Activated T-cell treated with anti-CD3 and anti-CD28 coated beads for 24 hours (primary cell): ENCODE data around the gene NTN5.
"Not testable (repeated sequence)": the region's sequence is repeated elsewhere in the genome, so short reads cannot be mapped to it uniquely, and the experiment has no call there.

ENCODE experiments used
- DNase-seq: peaks from one replicate; pipeline ENCODE4 v3.0.0-alpha.2; 2020; ENCODE audit warnings: low read depth

The NTN5 gene

DNA sequence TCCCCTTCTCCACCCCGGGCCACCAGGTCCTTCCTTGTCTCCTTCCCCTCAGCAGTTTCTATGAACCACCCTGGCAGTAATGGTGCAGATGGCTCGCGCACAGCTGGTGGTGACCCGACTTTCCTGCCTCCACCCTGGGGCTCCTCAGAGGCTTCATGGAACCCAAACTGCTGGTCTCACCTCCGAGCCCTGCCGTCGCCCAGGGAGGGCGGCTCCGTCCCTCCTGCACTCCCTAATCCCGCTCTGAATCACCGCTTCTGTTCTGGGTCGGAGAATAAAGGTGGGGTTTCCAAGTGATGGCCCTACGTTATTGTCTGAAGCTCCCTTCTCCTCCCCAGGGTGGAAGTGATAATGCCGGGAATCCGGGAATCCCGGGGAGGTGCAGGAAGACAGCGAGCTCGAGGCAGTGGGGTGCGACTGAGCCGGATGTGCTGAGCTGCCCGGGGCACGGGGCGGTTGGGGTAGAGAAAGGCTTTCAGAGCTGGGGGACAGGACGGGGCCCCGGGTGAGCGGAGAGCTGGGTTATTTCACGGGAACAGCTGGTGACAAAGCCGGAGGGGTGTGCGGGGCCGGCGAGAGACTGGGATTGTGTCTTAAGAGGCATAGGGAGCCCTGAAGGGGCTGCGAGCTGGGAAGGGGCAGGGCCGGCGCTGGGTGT lies 23.7 kb upstream of the NTN5 start:
- no peak for DNase-seq

GRCh38 chr19:48695743-48696352 lies 23.0 kb upstream of the NTN5 start, which contains the start of gene FUT2:
FUT2 (plus strand) TSS chr19:48695971; CDS start chr19:48702957, 6,986 bp downstream.
- no peak for DNase-seq

- not testable (repeated sequence) for DNase-seq
These were observed 20.8 kb upstream of the NTN5 start for GRCh38 chr19:48693629-48694028.

DNA sequence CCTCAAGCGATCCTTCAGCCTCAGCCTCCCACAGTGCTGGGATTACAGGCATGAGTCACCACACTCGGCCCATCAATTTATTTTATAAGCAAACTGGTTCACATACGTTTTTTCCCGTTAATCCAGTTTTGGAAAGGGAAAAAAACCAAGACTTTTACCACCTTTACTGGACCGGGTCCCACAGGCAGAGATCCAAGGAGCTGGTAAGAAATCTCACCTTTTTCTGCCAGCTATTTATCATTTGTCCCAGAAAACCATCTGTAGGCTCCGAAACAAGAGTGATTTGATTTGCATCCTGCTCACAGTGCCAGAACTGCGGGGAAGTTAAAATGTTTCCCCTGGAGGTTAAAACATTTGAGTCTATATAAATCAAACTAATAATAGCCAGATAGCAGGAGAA lies 16.6 kb upstream of the NTN5 start:
- no peak for DNase-seq

- DNase-seq: no peak
These were observed 15.0 kb upstream of the NTN5 start for GRCh38 chr19:48687776-48688175.

DNA sequence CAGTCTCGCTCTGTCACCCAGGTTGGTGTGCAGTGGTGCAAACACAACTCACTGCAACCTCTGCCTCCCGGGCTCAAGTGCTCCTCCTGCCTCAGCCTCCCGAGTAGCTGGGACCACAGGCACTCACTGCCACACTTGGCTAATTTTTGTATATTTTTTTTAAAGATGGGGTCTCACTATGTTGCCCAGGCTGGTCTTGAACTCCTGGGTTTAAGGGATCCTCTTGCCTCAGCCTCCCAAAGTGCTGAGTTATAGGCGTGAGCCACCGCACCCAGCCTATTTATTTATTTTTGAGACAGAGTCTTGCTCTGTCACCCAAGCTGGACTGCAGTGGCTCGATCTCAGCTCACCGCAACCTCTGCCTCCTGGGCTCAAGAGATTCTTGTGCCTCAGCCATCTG lies 13.8 kb upstream of the NTN5 start:
- DNase-seq: not testable (repeated sequence)

DNA sequence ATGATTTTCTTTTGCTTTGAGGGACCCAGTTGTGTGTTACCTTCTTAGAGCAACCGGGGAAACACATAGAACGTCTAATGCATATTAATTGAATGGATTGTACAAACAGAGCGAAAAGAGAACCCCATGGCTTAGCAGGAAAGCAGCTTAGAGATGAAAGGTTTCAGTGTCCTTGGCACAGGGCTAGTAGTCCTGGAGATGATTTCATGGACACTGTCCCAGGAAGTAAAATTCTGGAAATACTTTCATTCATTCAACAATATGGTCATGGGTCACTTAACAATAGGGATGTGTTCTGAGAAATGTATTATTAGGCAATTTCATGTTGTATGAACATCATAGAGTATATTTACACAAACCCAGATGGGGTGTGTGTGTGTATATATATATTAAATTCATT lies 13.3 kb upstream of the NTN5 start:
- DNase-seq: no peak

- no peak for DNase-seq
These were observed 12.8 kb upstream of the NTN5 start for GRCh38 chr19:48685583-48685982.

GRCh38 chr19:48683349-48683748 lies 10.5 kb upstream of the NTN5 start:
- peak; percentile 16 for DNase-seq

- no peak for DNase-seq
These were observed 8.3 kb upstream of the NTN5 start for GRCh38 chr19:48681127-48681470.

DNA sequence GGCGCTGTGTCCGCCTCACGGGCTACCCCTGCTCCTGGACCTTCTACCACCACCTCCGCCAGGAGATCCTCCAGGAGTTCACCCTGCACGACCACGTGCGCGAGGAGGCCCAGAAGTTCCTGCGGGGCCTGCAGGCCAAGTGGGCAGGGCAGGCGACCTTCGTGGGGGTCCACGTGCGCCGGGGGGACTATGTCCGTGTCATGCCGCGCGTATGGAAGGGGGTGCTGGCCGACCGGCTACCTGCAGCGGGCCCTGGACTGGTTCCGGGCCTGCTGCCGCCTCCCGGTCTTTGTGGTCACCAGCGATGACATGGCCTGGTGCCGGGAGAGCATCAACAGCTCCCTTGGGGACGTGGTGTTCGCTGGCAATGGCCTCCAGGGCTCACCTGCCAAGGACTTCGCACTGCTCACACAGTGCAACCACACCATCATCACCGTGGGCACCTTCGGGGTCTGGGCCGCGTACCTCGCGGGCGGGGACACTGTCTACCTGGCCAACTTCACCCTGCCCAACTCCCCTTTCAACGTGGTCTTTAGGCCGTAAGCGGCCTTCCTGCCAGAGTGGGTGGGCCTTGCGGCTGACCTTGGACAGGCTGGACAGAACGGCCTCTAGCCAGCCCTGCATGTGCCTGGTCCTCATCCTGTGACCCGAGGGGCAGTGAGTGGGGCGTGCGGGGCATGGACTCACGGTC lies 7.8 kb upstream of the NTN5 start:
- no peak for DNase-seq

DNA sequence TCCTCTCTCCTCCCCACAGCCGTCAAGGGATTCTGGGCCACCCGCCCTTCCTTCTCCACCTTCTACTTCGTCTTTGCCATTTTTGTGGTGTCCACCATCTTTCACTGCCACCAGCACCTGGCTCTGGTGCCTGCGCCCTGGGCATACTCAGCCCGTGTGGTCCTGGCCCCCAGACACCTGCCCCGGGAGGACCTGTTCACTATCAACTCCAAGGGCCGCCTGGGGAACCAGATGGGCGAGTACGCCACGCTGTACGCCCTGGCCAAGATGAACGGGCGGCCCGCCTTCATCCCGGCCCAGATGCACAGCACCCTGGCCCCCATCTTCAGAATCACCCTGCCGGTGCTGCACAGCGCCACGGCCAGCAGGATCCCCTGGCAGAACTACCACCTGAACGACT lies 7.2 kb upstream of the NTN5 start:
- DNase-seq: not testable (repeated sequence)

DNA sequence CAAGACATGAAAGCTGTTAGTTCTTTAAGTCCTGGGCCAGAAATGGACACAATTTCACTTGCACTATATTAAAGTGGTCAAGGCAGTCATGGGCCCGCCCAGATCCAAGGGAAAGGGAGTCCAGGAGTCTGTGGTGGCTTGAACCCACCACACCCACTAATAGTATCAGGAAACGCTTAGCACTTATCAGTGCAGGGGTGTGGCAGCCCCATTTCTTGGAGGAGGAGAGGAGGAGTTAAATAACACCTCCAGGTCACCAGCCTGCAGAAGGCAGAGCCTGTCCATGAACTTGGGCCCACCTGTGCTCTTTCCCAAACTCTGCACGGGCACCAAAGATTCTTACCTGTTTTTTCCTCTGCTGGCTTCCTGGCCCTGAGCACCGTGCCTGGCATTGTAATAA lies 5.4 kb upstream of the NTN5 start:
- no peak for DNase-seq

- DNase-seq: no peak
These were observed 4.1 kb upstream of the NTN5 start for GRCh38 chr19:48676887-48677286.

DNA sequence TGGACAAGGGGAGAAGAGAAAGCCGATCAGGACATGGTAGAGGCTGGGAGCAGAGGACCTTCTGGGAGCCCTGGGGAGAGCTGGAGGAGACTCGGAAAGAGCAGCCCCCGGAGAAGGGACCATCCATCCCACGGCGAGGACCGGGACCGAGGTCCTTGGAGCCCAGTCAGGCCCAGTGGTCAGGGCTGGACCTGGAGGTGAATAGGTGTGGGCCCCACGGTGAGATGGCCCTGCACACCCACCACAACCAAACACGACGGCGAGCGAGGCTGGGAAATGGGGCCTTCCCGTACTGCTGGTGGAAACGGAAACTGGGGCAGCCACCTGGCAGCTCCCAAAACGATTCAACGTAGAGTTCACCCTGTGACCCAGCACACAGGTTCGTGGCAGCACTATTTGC lies 3.7 kb upstream of the NTN5 start:
- no peak for DNase-seq

DNA sequence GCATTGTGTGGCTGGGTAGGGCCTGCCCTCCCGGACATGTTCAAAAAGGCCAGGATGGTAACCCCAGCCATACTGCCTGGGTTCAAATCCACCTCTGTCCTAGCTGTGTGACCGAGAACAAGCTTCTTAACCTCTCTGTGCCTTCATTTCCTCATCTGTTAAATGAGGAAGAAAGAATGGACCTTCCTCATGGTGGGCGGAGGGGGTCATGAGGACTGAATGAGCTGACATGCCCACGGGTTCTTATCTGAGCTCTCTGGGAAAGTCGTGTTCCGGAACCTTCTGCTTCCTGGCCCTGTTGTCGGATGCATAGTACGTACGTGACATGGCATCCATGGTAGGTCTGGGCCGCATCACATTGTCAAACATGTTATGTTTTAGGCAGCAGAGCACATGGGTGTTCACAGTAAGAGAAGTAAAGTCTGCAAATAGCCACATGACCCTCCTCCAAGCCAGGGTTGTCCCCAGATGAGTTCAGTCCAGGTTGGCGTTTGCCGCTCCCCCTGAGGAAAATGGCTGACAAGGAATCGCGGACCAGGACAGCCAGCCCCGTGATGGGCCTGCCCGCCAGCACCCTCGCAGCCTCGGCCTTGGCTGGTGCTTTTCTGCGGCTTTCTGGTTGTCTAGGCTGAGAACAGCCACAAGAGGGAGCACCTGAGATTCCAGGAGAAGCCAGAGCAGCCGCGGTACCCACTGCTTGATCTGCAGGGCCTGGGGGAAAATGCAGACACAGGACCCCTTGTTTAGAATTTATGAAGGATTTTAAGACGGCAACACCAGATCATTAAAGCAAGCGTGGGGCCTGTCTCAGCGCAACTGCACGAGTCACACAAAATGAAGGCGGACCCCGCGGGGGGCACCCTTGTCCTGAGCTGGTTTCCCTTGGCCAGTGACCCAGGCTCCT lies 2.4 kb upstream of the NTN5 start:
- DNase-seq: peak; percentile 65

DNA sequence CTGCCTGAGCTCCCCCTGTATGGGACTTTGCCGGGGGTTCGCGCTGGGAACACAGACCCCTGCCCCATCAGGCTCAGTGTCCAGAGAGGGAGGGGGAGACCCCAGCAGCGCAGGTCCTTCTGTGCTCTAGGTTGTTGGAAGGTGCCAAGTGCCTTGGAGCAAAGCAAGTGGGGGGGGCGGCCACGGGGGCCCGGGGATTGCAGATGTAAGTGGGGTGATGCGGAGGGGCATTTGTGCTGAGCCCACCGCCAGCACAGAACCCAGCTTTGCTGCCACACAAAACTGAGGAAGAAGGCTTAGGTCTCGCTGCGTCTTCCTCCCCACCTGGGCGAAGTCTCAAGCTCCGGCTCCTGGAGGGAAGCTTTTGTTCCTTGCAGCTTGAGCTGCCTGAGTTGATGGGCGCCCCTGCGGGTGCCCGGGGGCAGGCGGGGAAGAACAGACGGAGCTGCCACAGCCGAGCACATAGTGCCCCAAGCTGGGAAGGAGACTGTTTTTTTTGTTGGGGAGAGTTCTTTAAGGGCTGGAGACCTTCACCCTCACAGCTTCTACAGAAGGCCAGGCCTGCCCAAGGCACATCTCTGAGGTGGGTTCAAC lies 1.5 kb upstream of the NTN5 start:
- DNase-seq: no peak

DNA sequence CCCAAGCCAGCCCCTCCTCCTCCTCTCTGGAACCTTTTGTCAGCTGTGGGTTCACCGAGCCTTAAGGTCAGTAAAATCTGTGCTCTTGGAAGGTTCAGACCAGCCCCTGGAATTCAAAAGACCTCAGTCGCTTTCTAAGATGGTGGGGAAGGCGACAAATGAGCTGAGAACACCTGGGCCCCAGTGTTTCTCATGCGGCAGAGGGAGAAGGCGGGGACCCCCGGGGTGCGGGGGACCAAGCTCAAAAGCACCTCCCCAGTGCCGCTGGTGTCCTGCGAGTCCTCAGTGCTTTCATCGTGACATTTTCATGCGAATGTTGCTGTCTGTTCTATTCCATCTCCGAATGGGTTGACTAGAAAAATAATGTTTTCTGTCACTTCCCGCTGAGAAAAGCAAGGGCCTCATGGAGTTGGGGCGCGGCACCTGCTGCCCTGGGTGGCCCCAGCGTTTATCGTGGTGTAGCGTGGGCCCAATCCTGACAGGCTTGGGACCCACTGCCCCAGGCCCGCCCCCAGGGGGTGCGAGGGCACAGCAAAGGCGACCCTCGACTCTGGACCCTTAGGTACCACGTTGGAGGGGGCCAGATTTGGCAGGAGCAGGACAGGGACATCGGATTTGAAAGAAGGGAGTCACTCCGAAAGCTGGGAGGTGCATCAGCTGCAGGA lies 751 bp upstream of the NTN5 start:
- DNase-seq: no peak

- DNase-seq: no peak
These were observed 1.3 kb downstream of the NTN5 start for GRCh38 chr19:48671446-48671995.

- no peak for DNase-seq
These were observed 1.9 kb downstream of the NTN5 start for GRCh38 chr19:48670699-48671445.
